K562 (cell line): ENCODE measurements around the gene F12. TPM values are rescaled to one million over a fixed set of nuclear protein-coding genes. Genes with fewer than 3 reads are reported as not detected.

ENCODE experiments used
- BHLHE40 ChIP-seq: IDR thresholded peaks from 2 replicates; pipeline ENCODE4 v1.6.1; 2011; ENCODE audit warnings: low read length, improper control_type of control experiment
- EP400 ChIP-seq: fragments of 450-650 bp; IDR thresholded peaks from 2 replicates; pipeline ENCODE4 v1.6.1; 2017; ENCODE audit warnings: antibody characterized with exemption, mild to moderate bottlenecking, moderate library complexity
- GABPA ChIP-seq: fragments of 200-800 bp; sonication (Bioruptor generic); conservative IDR thresholded peaks from 2 replicates; pipeline ENCODE4 v1.6.1; 2016; ENCODE audit warnings: low read depth, missing genetic modification characterization, missing compliant biosample characterization
- HLTF ChIP-seq: fragments of 450-650 bp; IDR thresholded peaks from 2 replicates; pipeline ENCODE4 v1.6.1; 2016
- HMG20A ChIP-seq: fragments of 450-650 bp; formaldehyde crosslinking; conservative IDR thresholded peaks from 2 replicates; pipeline ENCODE4 v1.4.0; 2020; ENCODE audit warnings: mild to moderate bottlenecking, mixed read lengths
- MTA1 ChIP-seq: fragments of 450-650 bp; IDR thresholded peaks from 2 replicates; pipeline ENCODE4 v1.6.1; 2017; ENCODE audit warnings: borderline replicate concordance
- MYC ChIP-seq, 2 experiments: fragments of 250-450 bp in 1 of 2; sonication (Bioruptor Pico) in 1 of 2; IDR thresholded peaks; 2 replicates each; pipeline versions ENCODE4 v1.5.1 to v1.6.1; 2012 to 2021; ENCODE audit warnings: low read depth in 2 of 2, borderline replicate concordance in 1 of 2, improper control_type of control experiment in 1 of 2, low read length in 1 of 2, mild to moderate bottlenecking in 1 of 2, moderate library complexity in 1 of 2
- MYNN ChIP-seq, 2 experiments: sonication (generic); formaldehyde crosslinking in 1 of 2; IDR thresholded peaks; 2 replicates each; pipeline versions ENCODE4 v1.5.0 to v1.6.1; 2016 to 2020; ENCODE audit warnings: antibody characterized with exemption in 1 of 2, missing genetic modification reagents in 1 of 2
- POLR2AphosphoS2 ChIP-seq: IDR thresholded peaks from 2 replicates; pipeline ENCODE4 v1.6.1; 2012; ENCODE audit warnings: low read length, improper control_type of control experiment
- SIN3B ChIP-seq: fragments of 450-650 bp; IDR thresholded peaks from 2 replicates; pipeline ENCODE4 v1.6.1; 2017; ENCODE audit warnings: low read depth, mild to moderate bottlenecking, moderate library complexity
- THRB ChIP-seq: fragments of 450-650 bp; formaldehyde crosslinking; conservative IDR thresholded peaks from 2 replicates; pipeline ENCODE4 v1.4.0; 2022; ENCODE audit warnings: mild to moderate bottlenecking, missing genetic modification characterization
- XRCC3 ChIP-seq: fragments of 450-650 bp; IDR thresholded peaks from 2 replicates; pipeline ENCODE4 v1.6.1; 2017; ENCODE audit warnings: mild to moderate bottlenecking, moderate library complexity
- ZZZ3 ChIP-seq: fragments of 450-650 bp; IDR thresholded peaks from 2 replicates; pipeline ENCODE4 v1.6.1; 2016; ENCODE audit warnings: antibody characterized with exemption, mild to moderate bottlenecking, moderate library complexity
- polyA plus RNA-seq, 8 experiments: library from polyadenylated mRNA; depleted of rRNA in 4 of 8; stranded (reverse) in 5 of 8; unstranded in 3 of 8; fragments of >200 nt; fragmentation: Nextera tagmentation in 2 of 8; fragmentation: Illumina TruSeq in 1 of 8; extraction: Ambion mirVana in 2 of 8; extraction: Trizol in 1 of 8; gene quantifications; 2 replicates each; pipeline versions ENCODE4 v1.2.1 to v1.2.3, GENCODE V29; 2011 to 2014; ENCODE audit warnings: inconsistent platforms in 1 of 8, missing spikeins in 1 of 8
- total RNA-seq, 7 experiments: library from RNA; depleted of rRNA in 6 of 7; stranded (reverse); fragments of >200 nt in 6 of 7; fragmentation: Illumina TruSeq in 2 of 7; extraction: Trizol in 2 of 7; gene quantifications; 2 replicates each; pipeline versions ENCODE4 v1.2.1 to v1.2.3, GENCODE V29; 2011 to 2021; ENCODE audit warnings: low replicate concordance in 1 of 7
- TF ChIP-seq, protein P1 (sequence below): fragments of 450-650 bp; formaldehyde crosslinking; IDR thresholded peaks from 2 replicates; pipeline ENCODE4 v1.4.0; 2022; ENCODE audit warnings: missing genetic modification characterization
- TF ChIP-seq, protein P2 (sequence below): IDR thresholded peaks from 2 replicates; pipeline ENCODE4 v1.6.1; 2011; ENCODE audit not compliant: insufficient read length; ENCODE audit errors: extremely low read depth

The F12 gene
- total and polyA plus RNA-seq, 9 of the 15 experiments (the other 6 are each of a cell fraction or from before 2014, with no cell fraction given): 0.59 to 18.3 (median 3.6) TPM

- TF ChIP-seq, protein P1, sequence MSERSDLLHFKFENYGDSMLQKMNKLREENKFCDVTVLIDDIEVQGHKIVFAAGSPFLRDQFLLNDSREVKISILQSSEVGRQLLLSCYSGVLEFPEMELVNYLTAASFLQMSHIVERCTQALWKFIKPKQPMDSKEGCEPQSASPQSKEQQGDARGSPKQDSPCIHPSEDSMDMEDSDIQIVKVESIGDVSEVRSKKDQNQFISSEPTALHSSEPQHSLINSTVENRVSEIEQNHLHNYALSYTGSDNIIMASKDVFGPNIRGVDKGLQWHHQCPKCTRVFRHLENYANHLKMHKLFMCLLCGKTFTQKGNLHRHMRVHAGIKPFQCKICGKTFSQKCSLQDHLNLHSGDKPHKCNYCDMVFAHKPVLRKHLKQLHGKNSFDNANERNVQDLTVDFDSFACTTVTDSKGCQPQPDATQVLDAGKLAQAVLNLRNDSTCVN: peak; percentile 63; the same call in 1 of the 2 replicates
- TF ChIP-seq THRB: 0 out of 2 replicates have a peak, but pooled peaks have one; percentile 35
- no peak for TF ChIP-seq SIN3B
- 0 out of 2 replicates have a peak, but pooled peaks have one; percentile 42 for TF ChIP-seq POLR2AphosphoS2
- TF ChIP-seq XRCC3: no peak
- no peak for TF ChIP-seq HMG20A (CRISPR knock-in tag)
- TF ChIP-seq MYNN (IDR thresholded peaks at IDR 0.05): 0 out of 2 replicates have a peak, but pooled peaks have one; percentile 16
- no peak for TF ChIP-seq MYNN (CRISPR knock-in tag; IDR thresholded peaks at IDR 0.05)
- TF ChIP-seq MTA1: 0 out of 2 replicates have a peak, but pooled peaks have one; percentile 27
- peak; percentile 68 for TF ChIP-seq EP400
- peak; percentile 44 for TF ChIP-seq GABPA (tag)
- TF ChIP-seq, protein P2, sequence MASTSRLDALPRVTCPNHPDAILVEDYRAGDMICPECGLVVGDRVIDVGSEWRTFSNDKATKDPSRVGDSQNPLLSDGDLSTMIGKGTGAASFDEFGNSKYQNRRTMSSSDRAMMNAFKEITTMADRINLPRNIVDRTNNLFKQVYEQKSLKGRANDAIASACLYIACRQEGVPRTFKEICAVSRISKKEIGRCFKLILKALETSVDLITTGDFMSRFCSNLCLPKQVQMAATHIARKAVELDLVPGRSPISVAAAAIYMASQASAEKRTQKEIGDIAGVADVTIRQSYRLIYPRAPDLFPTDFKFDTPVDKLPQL: no peak
- peak; percentile 68 for TF ChIP-seq MYC (IDR thresholded peaks at IDR 0.05; ENCODE audit: low read depth, low read length)
- no peak for TF ChIP-seq MYC (CRISPR knock-in tag; IDR thresholded peaks at IDR 0.05; ENCODE audit: borderline replicate concordance, low read depth)
- peak; percentile 33; the same call in 1 of the 2 replicates for TF ChIP-seq HLTF
- TF ChIP-seq BHLHE40: peak; percentile 96
- no peak for TF ChIP-seq ZZZ3
Measured at GRCh38 chr5:177366528-177367322, 42.6 kb downstream of the F12 start (continued).
